ENCODE data around the gene NT5C.

Gene NT5C

DNA sequence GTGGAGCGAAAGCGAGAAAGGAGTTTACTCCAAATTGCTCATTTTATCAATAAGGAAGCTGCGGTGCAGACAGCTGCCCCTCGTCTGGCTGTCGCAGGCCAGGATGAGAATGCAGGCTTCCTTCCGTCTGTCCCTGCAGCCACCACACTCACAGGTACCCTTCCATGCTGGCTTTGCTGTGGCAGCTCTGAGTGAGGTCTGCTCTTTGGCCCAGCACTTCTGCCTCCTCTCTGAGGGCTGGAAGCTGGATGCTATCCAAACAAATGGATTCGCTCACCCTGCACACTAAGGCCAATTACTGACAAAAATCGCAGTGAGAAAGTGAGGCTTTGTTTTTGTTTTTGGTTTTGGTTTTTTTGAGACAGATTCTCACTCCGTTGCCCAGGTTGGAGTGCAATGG, 14.8 kb downstream of the NT5C start:
- no peak for DNase-seq (ENCODE audit: low read depth)

DNA sequence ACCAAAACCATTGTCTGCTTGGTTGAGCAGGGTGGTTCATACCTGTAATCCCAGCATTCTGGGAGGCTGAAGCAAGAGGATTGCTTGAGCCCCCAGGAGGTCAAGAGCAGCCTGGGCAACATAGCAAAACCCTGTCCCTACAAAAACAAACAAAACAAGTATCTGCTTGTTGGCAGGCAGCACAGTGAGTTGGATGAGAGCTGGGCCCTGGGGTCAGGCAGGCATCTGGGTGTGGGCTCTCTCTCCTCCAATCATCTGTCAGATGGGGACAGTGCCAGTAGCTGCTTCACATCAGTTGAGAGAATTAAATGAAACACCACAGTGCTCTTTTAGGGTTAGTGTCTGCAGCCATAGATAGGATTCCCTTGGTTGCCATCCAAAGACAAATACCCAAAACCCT, 16.0 kb downstream of the NT5C start:
- DNase-seq (ENCODE audit: low read depth), result no peak

DNA sequence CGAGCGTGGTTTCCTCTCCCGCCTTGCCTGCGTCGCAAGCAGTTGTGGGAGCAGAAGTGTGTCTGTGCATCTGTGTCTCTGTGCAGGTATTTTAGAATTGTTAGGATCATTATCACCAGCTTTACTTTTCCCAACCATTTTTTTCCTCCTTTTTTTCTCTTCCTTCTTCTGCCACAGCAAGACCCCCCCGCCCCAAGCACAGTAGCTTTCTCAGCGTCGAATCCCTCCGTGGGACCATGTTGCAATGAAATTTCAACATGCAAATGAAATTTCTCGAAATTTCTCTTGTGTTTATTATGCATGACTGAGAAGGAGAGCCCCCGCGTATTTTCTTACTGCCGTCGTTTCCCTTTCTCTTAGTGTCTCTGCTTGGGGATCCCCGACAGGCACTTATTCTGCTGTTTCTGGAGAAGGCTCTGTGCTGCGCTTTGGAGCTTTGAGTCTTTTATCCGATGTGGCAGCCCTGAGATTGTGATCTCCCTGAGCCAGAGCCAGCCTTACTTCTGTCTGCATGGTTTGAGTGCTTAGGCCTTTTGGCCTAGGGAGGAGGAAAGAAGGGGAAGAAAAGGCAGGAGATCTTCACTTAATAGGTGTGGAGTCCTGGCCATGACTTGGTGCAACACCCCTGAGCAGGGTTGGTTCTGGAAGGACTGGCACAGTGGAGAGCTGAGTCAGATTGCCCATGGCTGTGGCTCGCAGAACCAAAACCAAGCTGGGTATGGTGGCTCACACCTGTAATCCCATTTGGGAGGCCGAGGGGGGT, 16.8 kb downstream of the NT5C start:
- DNase-seq (ENCODE audit: low read depth), result no peak

DNA sequence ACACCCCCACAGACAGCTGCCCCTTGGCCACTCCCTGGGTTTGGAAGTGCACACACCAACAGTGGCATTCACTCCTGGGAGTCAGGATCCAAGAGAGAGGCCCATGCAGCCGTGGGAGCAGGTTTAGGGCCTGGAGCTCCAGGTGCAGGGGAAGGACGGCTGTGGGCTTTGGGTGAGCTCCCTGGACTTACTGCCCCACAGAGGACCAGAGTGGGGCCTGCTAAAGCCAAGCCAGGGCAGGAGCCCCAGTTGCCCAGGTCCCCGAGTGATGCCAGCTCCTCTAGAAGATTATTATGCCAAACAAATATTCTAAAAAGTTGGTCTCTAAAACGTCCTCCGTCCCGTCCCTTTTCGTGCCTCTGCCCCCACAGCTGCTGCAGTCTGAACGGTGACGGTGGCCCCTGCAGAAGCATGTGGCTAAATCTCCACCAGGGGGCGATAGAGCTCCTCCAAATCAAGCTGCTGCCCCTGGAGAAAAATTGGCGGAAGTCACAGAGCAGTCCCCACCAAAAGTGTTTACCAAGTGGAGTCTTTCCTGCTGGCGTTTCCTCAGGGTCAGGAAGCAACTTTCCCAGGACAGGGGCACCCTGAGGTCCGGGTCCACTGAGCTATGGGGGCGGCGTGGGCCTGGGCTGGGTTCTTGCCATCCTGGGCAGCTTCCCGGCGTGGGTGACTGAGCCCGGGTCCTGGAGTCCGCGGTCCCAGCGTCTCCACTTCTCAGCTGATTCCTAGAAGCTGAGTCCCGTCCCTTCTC, 17.6 kb downstream of the NT5C start:
- DNase-seq (ENCODE audit: low read depth), result peak; percentile 75

DNA sequence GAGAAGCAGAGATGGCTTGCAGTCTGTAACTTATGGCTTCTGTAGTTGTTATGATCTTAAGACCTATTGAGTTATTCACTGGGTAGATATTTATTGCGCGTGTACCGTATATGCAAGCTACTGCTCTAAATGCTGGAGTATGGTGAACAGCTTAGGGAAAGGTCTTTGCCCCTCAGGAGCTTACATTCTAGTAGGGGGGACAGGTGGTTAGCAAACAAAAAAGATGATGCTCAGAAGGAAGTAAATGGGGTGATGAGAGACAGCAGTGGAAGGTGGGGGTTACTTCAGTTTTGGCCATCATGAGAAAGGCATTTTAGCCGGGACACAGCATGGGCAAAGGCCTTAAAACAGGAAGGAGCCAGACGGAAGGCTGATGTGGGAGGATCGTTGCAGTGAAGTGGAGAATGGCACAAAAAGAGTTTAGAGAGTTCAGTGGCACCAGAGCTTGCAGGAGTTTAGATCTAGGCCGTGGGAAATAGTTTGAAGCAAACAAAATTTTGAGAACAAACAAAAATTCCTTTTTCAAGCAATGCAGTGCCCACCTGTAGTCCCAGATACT, 19.7 kb downstream of the NT5C start:
- DNase-seq (ENCODE audit: low read depth), result no peak

DNA sequence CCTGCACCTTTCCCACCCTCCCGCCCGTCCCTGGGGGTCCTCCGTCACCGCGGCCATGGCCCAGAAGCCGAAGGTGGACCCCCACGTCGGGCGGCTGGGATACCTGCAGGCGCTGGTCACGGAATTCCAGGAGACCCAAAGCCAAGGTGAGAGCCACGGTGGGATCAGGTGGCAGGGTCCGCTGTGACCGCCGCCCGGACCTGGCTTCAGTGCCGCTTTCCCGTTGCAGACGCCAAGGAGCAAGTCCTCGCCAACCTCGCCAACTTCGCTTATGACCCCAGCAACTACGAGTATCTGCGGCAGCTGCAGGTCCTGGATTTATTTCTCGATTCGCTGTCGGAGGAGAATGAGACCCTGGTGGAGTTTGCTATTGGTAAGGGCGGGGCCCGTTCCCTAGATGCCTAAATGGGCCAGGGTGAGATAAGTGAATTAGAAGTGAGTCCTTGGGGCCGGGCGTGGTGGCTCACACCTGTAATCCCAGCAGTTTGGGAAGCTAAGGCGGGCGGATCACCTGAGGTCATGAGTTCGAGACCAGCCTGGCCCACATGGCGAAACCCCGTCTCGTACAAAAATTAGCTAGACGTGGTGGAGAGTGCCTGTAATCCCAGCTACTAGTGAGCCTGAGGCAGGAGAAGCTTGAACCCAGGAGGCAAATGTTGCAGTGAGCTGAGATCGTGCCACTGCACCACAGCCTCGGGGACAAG, 21.2 kb downstream of the NT5C start:
- DNase-seq (ENCODE audit: low read depth), result no peak

DNA sequence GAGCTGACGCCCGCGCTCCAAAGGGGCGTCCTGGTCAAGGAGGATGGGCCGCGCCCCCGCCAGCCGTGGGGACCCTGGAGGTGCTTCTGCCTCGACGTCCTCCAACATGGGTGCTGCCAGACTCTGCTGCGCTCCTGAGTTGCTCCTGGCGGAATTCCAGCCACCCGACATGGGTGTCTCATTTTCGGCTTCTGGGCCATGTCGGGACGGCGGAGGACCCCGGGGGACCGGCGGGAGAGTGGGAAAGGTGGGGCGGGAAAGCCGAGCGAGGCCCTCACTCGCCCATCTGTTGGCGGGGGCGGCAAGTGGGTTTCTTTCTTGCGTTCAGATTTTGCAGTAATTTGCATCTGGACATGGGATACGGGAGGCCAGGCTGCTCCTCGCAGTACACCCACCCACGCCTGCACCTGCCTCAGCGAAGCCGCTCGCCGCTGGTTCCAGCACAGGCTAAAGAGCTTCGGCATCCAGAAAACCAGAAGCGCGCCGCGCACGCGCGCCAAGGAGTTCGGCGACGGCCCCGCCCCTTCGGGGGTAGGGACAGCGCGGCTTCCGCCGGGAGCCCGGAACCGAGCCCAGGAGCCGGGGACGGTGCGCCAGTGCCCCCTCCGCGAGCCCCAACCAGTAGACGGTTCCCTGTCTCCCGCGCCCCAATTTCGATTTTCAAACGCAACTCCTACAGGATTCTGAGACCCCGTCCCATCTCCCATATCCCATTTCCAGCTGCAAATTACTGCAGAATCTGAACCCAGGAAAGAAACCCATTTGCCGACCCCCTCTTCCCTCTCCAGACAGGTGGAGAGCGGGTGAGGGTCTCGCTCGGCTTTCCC, 21.9 kb downstream of the NT5C start, which contains the start of gene ARMC7:
Gene ARMC7, plus strand, starts transcription at position 563 of the 827 bp plus-strand sequence. CDS start 320 bp downstream, outside the sequence.
- peak; percentile 81 for DNase-seq (ENCODE audit: low read depth)

DNA sequence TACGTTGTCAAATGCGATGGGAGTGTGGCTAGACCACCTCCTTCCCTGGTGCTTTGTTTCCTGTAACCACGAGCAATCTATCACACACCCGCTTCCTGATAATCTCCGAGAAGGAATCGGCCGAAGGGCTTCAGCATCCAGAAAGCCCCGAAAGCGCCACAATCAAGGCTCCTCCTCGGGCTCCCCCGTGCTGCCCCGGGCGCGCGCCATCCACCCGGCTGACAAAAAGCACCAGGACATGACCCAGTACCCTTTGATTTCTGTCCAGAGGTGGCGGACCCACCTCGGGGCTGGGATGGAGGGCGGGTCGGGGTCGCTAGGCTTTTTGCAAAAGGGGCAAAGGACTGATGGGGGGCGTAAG, 22.5 kb downstream of the NT5C start:
- DNase-seq (ENCODE audit: low read depth), result no peak

DNA sequence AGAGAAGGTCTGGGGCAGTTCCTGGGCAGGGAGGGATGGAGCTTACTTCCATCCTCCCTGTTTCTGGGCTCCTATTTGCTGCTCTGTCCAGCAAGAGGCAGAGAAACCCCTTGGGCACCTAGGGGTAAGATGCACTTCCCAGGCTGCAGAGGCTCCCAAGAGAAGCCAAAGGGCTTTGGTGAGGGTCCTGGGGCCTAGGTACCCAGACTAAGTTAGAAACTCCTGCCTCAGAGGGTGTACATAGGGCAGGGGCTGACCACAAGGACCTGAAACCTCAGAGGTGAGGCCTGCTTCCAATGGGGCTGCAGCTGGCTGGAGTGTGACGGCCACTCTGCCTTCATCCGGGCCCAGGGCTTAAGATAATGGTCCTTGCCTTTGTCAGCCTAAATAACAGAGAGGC, 23.3 kb downstream of the NT5C start:
- no peak for DNase-seq (ENCODE audit: low read depth)

DNA sequence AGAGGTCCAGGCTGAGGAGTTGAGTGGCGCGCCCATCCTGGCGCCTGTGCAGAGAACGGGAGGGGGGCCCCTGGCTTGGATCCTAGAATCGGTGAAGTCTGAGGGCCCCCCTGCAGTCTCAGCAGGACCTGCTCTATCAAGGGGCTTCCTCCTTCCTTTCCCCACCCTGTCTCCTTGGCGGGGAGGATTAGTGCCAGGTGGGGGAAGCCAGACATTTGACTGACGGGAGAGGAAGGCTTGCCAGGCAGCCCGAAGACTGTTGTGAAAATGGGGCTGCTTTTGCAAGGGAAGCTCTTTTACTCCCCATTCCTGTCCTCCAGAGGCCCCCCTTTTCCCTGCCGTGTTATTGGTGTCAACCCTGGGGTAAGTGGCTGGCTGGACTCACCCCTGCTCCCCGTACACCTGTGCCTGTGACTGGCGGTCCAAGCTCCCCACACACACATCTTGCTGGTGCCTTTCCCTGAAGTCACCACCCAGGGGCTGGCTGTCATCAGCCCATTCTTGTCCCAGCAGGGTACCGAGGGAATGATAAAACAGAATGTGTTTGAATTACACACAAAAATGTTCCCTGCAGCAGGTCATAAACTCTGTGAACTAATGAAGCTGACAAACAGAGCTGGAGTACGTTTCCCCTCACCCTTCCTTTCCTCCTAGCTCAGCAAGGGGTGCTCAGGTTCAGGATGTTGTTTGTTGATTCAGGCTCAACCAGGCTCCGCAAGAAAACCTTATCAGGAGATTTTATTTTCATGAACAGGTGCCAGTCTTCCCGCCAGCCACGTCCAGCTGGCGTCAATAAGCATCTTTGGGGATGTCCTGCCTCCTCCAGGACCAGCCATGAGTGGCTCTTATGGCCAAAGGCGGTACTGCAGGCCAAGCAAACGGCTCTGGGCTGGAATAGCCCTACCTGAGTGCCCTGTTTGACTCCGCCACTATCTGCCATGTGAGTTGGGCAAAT, 26.1 kb downstream of the NT5C start:
- DNase-seq (ENCODE audit: low read depth), result no peak

DNA sequence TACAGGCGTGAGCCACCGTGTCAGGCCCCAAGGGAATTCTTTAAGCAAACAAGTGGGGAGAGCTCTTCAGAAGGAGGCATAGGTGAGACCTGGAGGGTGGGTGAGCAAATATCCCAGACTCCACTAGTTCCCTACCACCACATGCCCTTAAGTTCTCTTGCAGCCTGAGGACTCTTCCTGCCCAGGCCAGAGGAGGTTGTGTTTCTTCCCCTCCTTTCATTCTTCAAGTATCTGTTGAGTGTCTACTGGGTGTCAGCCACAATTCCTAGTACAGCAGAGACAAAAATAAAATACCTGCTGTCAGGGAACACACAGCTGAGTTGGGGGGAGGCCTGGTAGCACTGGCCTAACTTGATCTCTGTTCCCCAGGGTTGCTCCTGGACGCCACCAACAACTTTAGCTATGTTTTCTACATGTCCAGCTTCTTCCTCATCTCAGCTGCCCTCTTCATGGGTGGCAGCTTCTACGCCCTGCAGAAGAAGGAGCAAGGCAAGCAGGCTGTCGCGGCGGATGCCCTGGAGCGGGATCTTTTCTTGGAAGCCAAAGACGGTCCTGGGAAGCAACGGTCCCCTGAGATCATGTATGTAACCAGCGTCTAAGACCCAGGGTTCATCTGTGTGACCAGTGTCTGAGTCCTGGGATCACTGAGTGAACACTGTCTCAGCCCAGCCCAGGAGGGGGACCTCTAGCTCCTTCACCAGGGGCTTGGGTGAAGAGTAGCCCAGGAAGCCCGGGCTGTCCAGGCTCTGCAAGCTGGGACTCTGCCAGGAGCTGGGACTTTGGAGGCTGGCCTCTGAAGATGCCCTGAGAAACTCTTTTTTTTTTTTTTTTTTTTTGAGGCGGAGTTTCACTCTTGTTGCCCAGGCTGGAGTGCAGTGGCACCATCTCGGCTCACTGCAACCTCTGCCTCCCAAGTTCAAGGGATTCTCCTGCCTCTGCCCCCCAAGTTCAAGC, 27.7 kb downstream of the NT5C start:
- DNase-seq (ENCODE audit: low read depth), result no peak

DNA sequence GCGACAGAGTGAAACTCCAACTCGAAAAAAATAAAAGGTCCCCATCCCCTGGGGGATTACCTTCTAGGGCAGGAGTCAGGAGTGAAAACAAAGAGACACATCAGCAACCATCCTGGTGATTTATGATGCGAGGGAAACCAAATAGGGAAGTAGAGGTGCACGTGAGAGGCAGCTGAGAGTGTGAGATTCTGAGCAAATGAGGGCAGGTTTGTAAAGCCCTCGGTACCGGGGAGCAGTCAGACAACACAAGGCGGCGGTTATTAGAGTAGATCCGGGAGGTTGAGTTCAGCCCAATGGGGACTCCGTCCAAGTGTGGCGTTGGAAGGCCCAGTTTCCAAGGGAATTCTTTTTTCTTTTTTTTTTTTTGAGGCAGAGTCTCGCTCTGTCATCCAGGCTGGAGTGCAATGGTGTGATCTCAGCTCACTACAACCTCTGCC, 29.1 kb downstream of the NT5C start:
- DNase-seq (ENCODE audit: low read depth), result no peak

DNA sequence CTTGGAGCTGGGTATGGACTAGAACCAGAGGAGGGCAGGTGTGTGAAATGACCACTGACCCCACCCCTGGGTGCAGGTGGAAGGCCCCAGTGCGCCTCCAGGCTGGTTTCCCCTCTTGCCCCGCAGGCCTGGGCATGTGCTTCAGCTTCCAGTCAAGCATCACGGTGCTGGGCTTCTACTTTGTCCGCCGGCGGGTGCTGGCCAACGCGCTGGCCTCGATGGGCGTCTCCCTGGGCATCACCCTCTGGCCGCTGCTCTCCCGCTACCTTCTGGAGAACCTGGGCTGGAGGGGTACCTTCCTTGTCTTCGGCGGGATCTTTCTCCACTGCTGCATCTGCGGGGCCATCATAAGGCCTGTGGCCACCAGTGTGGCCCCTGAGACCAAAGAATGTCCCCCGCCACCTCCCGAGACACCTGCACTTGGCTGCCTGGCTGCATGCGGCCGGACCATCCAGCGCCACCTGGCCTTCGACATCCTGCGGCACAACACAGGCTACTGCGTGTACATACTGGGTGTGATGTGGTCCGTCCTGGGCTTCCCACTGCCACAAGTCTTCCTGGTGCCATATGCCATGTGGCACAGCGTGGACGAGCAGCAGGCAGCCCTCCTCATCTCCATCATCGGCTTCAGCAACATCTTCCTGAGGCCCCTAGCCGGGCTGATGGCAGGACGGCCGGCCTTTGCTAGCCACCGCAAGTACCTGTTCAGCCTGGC, 31.5 kb downstream of the NT5C start:
- DNase-seq (ENCODE audit: low read depth), result no peak

DNA sequence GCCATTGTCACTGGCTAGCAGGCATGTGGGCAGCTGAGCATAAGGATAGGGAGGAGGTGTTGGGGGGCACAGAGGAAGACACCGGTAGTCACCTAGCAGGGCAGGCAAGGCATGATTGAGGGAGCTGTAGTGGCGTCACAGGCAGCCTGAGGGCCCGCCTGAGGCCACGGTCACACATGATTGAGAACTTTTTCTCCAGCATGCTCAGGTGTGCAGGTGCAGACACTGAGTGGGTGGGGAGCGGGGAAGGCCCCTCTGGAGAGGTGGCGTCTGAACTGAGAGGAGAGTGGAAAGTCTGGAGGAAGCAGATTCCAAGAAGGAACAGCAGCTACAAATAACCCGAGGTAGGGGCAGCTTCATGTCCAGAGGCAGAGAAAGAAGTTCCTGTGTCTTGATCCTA, 32.7 kb downstream of the NT5C start:
- no peak for DNase-seq (ENCODE audit: low read depth)

DNA sequence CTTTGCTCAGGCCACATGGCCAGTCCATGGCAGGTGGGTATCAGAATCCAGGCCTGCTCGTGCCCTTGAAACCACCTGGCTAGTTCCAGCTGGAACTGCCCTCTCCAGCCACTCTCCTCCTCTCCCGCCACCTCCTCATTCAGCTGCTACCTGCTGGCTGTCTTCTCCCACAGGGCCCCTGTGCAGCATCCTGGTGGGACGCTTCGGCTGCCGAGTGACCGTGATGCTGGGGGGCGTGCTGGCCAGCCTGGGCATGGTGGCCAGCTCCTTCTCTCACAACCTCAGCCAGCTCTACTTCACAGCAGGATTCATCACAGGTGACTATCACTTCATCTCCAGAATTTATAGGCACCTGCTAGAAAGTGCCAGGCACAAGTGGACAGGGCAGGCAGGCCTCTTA, 33.7 kb downstream of the NT5C start:
- DNase-seq (ENCODE audit: low read depth), result no peak

DNA sequence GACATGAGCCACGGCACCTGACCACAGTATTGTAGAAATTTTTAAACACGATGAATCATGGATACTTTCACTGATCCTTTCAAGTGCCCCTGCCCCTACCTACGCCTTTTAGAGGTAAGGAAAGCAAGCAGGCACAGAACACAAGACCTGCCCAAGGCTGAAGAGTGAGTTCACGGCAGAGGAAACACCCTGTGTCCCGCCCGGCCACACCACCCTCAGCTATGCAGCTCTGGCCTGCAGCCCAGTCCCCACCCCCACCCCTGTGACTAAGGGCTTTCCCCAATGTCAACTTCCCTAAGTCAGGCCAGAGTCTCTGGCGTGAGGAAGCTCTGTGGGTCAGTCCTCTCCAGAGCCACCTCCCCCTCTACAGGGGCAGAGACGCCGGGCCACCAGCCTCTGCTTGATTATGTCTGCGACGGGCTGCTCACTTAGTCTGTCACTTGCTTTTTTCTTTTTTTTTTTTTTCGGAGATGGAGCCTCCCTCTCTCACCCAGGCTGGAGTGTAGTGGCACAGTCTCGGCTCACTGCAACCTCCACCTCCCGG, 35.4 kb downstream of the NT5C start:
- no peak for DNase-seq (ENCODE audit: low read depth)

DNA sequence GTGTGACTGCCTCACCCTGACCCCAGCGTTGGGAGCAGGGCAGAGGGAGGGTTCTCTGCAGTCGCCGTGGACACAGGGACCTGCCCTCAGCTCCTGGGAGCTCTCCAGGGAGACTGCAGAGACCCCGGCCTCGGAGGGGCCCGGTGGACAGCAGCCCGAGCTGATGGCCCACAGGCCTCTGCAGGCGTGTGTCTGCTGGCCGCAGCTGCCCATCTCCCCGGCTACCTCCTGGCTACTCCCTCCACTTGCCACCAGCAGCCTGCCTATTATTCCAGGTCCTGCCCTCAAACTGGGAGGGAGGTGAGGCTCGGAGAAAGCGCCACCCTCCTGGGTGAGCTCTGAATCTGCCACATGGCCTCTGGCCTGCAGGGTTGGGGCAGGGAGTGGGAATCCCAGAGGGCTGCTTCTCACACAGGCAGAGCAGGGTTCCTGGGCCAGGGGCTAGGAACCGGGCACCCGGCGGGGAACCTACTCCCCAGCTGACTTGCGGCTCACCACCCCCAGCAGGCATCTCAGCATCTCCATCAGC, 36.6 kb downstream of the NT5C start:
- no peak for DNase-seq (ENCODE audit: low read depth)

DNA sequence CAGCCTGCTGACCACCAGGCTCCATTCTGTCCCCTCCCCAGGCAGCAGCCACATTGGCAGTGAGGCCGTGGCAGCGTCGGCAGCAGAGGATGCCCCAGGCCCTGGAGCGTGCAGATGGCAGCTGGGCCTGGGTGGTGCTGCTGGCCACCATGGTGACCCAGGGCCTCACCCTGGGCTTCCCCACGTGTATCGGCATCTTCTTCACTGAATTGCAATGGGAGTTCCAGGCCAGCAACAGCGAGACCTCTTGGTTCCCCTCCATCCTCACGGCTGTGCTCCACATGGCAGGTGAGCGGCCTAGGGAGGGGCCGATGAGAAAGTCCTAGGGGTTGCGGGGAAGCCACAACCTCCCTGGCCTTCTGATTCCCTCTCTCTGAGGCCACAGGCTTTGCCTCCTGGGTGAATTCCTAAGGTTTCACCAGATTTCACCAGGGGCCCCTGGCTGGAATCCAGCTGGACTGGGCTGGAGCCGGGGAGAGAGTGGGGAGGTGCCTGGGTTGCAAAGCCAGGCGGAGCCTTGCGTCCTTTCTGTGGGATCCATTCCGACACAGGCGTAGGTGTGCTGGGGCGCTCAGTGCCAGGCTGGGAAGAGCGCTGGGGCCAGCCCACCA, 37.9 kb downstream of the NT5C start:
- no peak for DNase-seq (ENCODE audit: low read depth)

All from stimulated activated CD8-positive, alpha-beta memory T cell treated with anti-CD3 and anti-CD28 coated beads, Interleukin-7, amount 100 ng/mL, for 24 hours (primary cell).